Endothelial cell of umbilical vein (primary cell): ENCODE data around the gene TAF13. TPM values are rescaled to one million over a fixed set of nuclear protein-coding genes. Genes with fewer than 3 reads are reported as not detected.

ENCODE experiments used
- BruUV-seq: library from RNA; stranded (reverse); fragments of 400-500 nt; replicated peaks from 2 replicates; lab custom pipeline; 2021; lab: Mats Ljungman, UMichigan
- CTCF ChIA-PET: fragments of 300-600, 350-600 bp; sonication (Branson Sonifier 250); formaldehyde crosslinking; loops from one replicate; lab custom pipeline; 2021; ENCODE audit warnings: antibody characterized with exemption, inconsistent platforms; lab: Charles Lee
- POLR2A ChIA-PET: fragments of 300-600, 350-600 bp; sonication (Branson Sonifier 250); formaldehyde crosslinking; loops from one replicate; lab custom pipeline; 2021; ENCODE audit warnings: antibody characterized with exemption, inconsistent platforms; lab: Charles Lee
- DNase-seq: peaks from one replicate; pipeline ENCODE4 v3.0.0-alpha.2; 2011; ENCODE audit warnings: low read depth, low spot score
- FAIRE-seq: peaks from 2 replicates; lab custom pipeline; 2011; peaks lifted over from hg19 to GRCh38; lab: Jason Lieb, UNC
- H2AFZ ChIP-seq: 2 replicates; pipeline ENCODE4 v1.6.0; 2012; ENCODE audit warnings: low read depth, low read length, control low read depth, inconsistent platforms
- H3K27ac ChIP-seq: 2 replicates; pipeline ENCODE4 v1.5.1; 2011; ENCODE audit warnings: low read depth, mild to moderate bottlenecking, control low read depth, low read length, moderate library complexity; ENCODE audit not compliant: insufficient read depth
- H3K27me3 ChIP-seq, 2 experiments: 2 replicates each; pipeline versions ENCODE4 v1.6.0 to v1.6.1; 2011; ENCODE audit warnings: low read length in 2 of 2, mixed read lengths in 1 of 2; ENCODE audit not compliant: control insufficient read depth in 2 of 2, insufficient read depth in 2 of 2
- H3K36me3 ChIP-seq, 2 experiments: 2 replicates in 1 of 2; 3 replicates in 1 of 2; pipeline ENCODE4 v1.5.1; 2011; ENCODE audit warnings: low read length in 2 of 2, mild to moderate bottlenecking in 1 of 2, moderate library complexity in 1 of 2; ENCODE audit not compliant: control insufficient read depth in 2 of 2, insufficient read depth in 2 of 2; ENCODE audit errors: extremely low read depth in 1 of 2
- H3K4me1 ChIP-seq: 3 replicates; pipeline ENCODE4 v1.5.1; 2011; ENCODE audit warnings: mild to moderate bottlenecking, low read length; ENCODE audit not compliant: control insufficient read depth, insufficient read depth; ENCODE audit errors: extremely low read depth
- H3K4me2 ChIP-seq: 2 replicates; pipeline ENCODE4 v1.6.1; 2011; ENCODE audit warnings: low read length, control low read depth, mixed read lengths; ENCODE audit not compliant: insufficient read depth
- H3K4me3 ChIP-seq, 3 experiments: fragments of 200-600 bp in 1 of 3; sonication (generic), shearing (Covaris generic) in 1 of 3; replicated peaks in 1 of 3; 2 replicates each; pipeline ENCODE4 v1.5.1; 2011 to 2016; ENCODE audit warnings: control low read depth in 3 of 3, low read length in 3 of 3, mild to moderate bottlenecking in 2 of 3, inconsistent platforms in 1 of 3, low read depth in 1 of 3, moderate library complexity in 1 of 3; ENCODE audit not compliant: insufficient read depth in 1 of 3
- H3K79me2 ChIP-seq: 2 replicates; pipeline ENCODE4 v1.6.0; 2012; ENCODE audit warnings: low read length, inconsistent platforms; ENCODE audit not compliant: control insufficient read depth, insufficient read depth
- H3K9ac ChIP-seq: replicated peaks from 2 replicates; pipeline ENCODE3; 2011; ENCODE audit warnings: low read length, control low read depth; ENCODE audit not compliant: insufficient read depth; ENCODE audit errors: extremely low read depth
- H3K9me1 ChIP-seq: replicated peaks from 3 replicates; pipeline ENCODE4 v1.6.0; 2011; ENCODE audit warnings: mild to moderate bottlenecking, low read length; ENCODE audit not compliant: control insufficient read depth, insufficient read depth; ENCODE audit errors: extremely low read depth
- H3K9me3 ChIP-seq: replicated peaks from 2 replicates; pipeline ENCODE4 v1.5.1; 2012; ENCODE audit warnings: low read length, inconsistent platforms; ENCODE audit not compliant: control insufficient read depth, insufficient read depth
- H4K20me1 ChIP-seq: replicated peaks from 2 replicates; pipeline ENCODE3; 2011; ENCODE audit warnings: mild to moderate bottlenecking, low read length; ENCODE audit not compliant: control insufficient read depth, insufficient read depth; ENCODE audit errors: extremely low read depth
- EZH2 ChIP-seq: IDR thresholded peaks from 2 replicates; pipeline ENCODE4 v1.6.1; 2012; ENCODE audit warnings: borderline replicate concordance, low read depth, mild to moderate bottlenecking, moderate library complexity, low read length, inconsistent platforms; ENCODE audit not compliant: severe bottlenecking
- FOS ChIP-seq: IDR thresholded peaks from 2 replicates; pipeline ENCODE4 v1.6.1; 2011; ENCODE audit warnings: mild to moderate bottlenecking, low read length, moderate library complexity, borderline replicate concordance; ENCODE audit not compliant: insufficient read depth
- GATA2 ChIP-seq: IDR thresholded peaks from 2 replicates; pipeline ENCODE4 v1.7.0; 2011; ENCODE audit warnings: low read depth, mild to moderate bottlenecking, moderate library complexity, mixed read lengths, low read length; ENCODE audit not compliant: insufficient read length, insufficient read depth
- JUN ChIP-seq: IDR thresholded peaks from 2 replicates; pipeline ENCODE4 v1.6.1; 2011; ENCODE audit warnings: borderline replicate concordance, low read depth; ENCODE audit not compliant: insufficient read length, insufficient read depth
- MYC ChIP-seq: IDR thresholded peaks from one replicate; pipeline ENCODE4 v1.6.1; 2011; ENCODE audit warnings: mild to moderate bottlenecking, low read depth, low read length
- POLR2A ChIP-seq: IDR thresholded peaks from 2 replicates; pipeline ENCODE4 v1.6.1; 2012; ENCODE audit warnings: low read depth, mild to moderate bottlenecking, control low read depth, low read length
- POLR2AphosphoS5 ChIP-seq: IDR thresholded peaks from 2 replicates; pipeline ENCODE4 v1.6.1; 2012; ENCODE audit warnings: low read depth, mild to moderate bottlenecking, control low read depth, low read length, moderate library complexity; ENCODE audit not compliant: insufficient read depth
- dilution Hi-C: fragments of 300-500 bp; cut with MboI; formaldehyde crosslinking; loops from one replicate; pipeline ENCODE4 v1.15.0; 2019; ENCODE audit warnings: low sequenced_read_pairs; ENCODE audit not compliant: extremely low pct_ligation_motif_present
- intact Hi-C: fragments of 100-400 bp; cut with micrococcal nuclease; formaldehyde crosslinking; loops from one replicate; pipeline ENCODE4 v1.10.0; 2022
- polyA plus RNA-seq, 4 experiments: library from polyadenylated mRNA; depleted of rRNA in 3 of 4; stranded (reverse) in 3 of 4; unstranded in 1 of 4; fragments of >200 nt; gene quantifications; 2 replicates each; pipeline versions ENCODE4 v1.2.1 to v1.2.3, GENCODE V29; 2011 to 2012; ENCODE audit warnings: missing spikeins in 1 of 4
- total RNA-seq: library from RNA; stranded (reverse); gene quantifications from 2 replicates; pipeline ENCODE4 v1.2.3, GENCODE V29; 2021
- TF ChIP-seq, protein P1 (sequence below), 2 donors: IDR thresholded peaks; 1 replicate in 1 of 2; 2 replicates in 1 of 2; pipeline ENCODE4 v1.5.1; 2011; ENCODE audit warnings: low read length in 2 of 2, mild to moderate bottlenecking in 2 of 2, moderate library complexity in 2 of 2, control low read depth in 1 of 2, inconsistent platforms in 1 of 2, low read depth in 1 of 2; ENCODE audit not compliant: insufficient read depth in 1 of 2; ENCODE audit errors: extremely low read depth in 1 of 2
- TF ChIP-seq, protein P2 (sequence below): IDR thresholded peaks from 2 replicates; pipeline ENCODE4 v1.6.1; 2011; ENCODE audit not compliant: insufficient read depth, insufficient read length

Gene TAF13
- total and polyA plus RNA-seq, 2 donors (not counting 3 experiments of a cell fraction or from before 2014, with no cell fraction given) = 14.8 to 42.3 TPM

DNA sequence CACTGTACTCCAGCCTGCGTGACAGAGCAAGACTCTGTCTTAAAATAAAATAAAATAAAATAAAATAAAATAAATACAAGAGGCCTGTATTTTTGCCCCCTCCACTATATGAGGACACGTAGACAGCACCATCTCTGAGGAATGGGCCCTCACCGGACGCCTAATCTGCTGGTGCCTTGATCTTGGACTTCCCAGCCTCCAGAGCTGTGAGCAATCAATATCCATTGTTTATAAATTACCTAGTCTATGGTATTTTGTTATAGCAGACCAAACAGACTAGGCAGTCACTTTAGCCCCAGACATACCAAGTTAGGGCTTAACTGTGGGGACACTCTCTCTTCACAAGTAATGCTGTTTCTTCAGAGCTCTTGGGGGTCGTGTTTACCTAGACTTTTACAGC, 44.6 kb upstream of the TAF13 start:
- H3K4me3 ChIP-seq = no peak overlapping the region
- H3K27me3 ChIP-seq = peaks cover 12 to 20% of the 10 kb centered on the region in 2 experiments
- CTCF ChIA-PET = interaction anchor here (3.0 kb wide), 1 partner anchor 8 kb away, joined by 15 read pairs; a partner anchor contains a TSS
- H3K36me3 ChIP-seq = no peaks in the 10 kb centered on the region
- no peak overlapping the region for H3K9ac ChIP-seq
- no peak overlapping the region for H2AFZ ChIP-seq
- no peaks in the 10 kb centered on the region for H4K20me1 ChIP-seq
- no peaks in the 10 kb centered on the region for H3K9me1 ChIP-seq
- dilution Hi-C loops (no loop called here), intact Hi-C loops (no loop called here)
- no peaks in the 10 kb centered on the region for H3K9me3 ChIP-seq
- BruUV-seq = no TSS peak
- DNase-seq (no peak), FAIRE-seq (no peak)
- TF ChIP-seq FOS (no peak), GATA2 (no peak), EZH2 (no peak), POLR2AphosphoS5 (no peak), MYC (no peak), POLR2A (no peak), JUN (no peak)
- TF ChIP-seq, protein P1, sequence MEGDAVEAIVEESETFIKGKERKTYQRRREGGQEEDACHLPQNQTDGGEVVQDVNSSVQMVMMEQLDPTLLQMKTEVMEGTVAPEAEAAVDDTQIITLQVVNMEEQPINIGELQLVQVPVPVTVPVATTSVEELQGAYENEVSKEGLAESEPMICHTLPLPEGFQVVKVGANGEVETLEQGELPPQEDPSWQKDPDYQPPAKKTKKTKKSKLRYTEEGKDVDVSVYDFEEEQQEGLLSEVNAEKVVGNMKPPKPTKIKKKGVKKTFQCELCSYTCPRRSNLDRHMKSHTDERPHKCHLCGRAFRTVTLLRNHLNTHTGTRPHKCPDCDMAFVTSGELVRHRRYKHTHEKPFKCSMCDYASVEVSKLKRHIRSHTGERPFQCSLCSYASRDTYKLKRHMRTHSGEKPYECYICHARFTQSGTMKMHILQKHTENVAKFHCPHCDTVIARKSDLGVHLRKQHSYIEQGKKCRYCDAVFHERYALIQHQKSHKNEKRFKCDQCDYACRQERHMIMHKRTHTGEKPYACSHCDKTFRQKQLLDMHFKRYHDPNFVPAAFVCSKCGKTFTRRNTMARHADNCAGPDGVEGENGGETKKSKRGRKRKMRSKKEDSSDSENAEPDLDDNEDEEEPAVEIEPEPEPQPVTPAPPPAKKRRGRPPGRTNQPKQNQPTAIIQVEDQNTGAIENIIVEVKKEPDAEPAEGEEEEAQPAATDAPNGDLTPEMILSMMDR (IDR thresholded peaks at IDR 0.05; ENCODE audit: extremely low read depth in 1 of 2, insufficient read depth in 1 of 2, low read depth in 1 of 2, low read length in 2 of 2) = no peak
- TF ChIP-seq, protein P2, sequence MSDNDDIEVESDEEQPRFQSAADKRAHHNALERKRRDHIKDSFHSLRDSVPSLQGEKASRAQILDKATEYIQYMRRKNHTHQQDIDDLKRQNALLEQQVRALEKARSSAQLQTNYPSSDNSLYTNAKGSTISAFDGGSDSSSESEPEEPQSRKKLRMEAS = no peak
- POLR2A ChIA-PET = interaction anchor here (1.0 kb wide), 1 partner anchor 20 kb away, joined by 5 read pairs; no protein-coding TSS in a partner anchor
- no peak overlapping the region for H3K27ac ChIP-seq
- H3K4me1 ChIP-seq = no peaks in the 10 kb centered on the region
- H3K79me2 ChIP-seq = no peaks in the 10 kb centered on the region
- H3K4me2 ChIP-seq = no peak overlapping the region
